Mammary epithelial cell (primary cell): Measurements from ENCODE around the gene FPR2.

Source experiments
- EZH2 ChIP-seq: IDR thresholded peaks from 2 replicates; pipeline ENCODE4 v1.6.1; 2012; ENCODE audit warnings: low read length, inconsistent platforms, borderline replicate concordance
- TF ChIP-seq, protein P1 (sequence below), 2 donors: IDR thresholded peaks in 1 of 2; conservative IDR thresholded peaks in 1 of 2; 2 replicates each; pipeline ENCODE4 v1.5.1; 2011 to 2012; ENCODE audit warnings: inconsistent platforms in 2 of 2, low read length in 2 of 2, mild to moderate bottlenecking in 2 of 2, control low read depth in 1 of 2, low read depth in 1 of 2; ENCODE audit not compliant: insufficient read depth in 1 of 2; ENCODE audit errors: extremely low read depth in 1 of 2

DNA sequence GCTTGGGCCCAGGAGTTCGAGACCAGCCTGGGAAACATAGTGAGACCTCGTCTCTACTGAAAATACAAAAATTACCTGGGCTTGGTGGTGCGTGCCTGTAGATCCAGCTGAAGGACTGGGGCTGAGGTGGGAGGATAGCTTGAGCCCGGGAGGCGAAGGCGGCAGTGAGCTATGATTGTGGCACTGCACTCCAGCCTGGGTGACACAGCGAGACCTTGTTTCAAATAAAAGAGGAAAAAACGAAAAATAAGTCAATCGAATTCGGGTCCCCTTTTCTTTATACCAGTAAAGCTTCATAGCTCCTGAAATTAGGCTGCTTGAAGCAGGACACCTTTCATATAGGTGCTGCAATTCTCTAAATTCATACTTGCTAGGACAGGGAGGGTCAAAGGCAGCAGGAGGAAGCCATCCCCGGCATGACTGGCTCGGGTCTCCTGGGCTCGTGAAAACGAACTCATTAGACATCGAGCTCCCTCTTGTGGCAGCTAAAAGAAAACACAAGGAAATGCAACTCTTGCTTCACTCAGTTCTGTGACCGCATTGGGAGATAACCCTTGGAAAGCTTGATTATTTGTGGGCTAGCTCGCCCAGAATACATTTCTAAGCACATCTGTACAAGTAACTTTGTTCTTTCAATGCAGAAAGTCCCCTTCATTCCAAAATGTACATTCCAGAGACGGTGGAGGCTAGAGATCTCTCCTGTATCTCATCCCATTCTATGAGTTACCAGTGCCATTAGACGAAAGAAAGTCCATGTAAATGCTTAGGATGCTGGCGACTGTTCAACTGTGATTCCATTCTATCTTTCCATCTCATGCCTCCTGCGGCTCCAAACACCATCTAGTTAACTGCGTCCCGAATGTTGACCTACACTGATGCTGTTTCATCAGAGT is 16.8 kb downstream of the FPR2 start:
- TF ChIP-seq, protein P1, sequence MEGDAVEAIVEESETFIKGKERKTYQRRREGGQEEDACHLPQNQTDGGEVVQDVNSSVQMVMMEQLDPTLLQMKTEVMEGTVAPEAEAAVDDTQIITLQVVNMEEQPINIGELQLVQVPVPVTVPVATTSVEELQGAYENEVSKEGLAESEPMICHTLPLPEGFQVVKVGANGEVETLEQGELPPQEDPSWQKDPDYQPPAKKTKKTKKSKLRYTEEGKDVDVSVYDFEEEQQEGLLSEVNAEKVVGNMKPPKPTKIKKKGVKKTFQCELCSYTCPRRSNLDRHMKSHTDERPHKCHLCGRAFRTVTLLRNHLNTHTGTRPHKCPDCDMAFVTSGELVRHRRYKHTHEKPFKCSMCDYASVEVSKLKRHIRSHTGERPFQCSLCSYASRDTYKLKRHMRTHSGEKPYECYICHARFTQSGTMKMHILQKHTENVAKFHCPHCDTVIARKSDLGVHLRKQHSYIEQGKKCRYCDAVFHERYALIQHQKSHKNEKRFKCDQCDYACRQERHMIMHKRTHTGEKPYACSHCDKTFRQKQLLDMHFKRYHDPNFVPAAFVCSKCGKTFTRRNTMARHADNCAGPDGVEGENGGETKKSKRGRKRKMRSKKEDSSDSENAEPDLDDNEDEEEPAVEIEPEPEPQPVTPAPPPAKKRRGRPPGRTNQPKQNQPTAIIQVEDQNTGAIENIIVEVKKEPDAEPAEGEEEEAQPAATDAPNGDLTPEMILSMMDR (conservative IDR thresholded peaks at IDR 0.05 in 1 of 2, IDR thresholded peaks at IDR 0.05 in 1 of 2; ENCODE audit: extremely low read depth in 1 of 2, insufficient read depth in 1 of 2, low read depth in 1 of 2, low read length in 2 of 2): peak; percentile 62 to 72
- TF ChIP-seq EZH2: no peak
